K562 (cell line): Measurements from ENCODE around the gene PTTG1IP. TPM values are rescaled to one million over a fixed set of nuclear protein-coding genes. Genes with fewer than 3 reads are reported as not detected.
A peak's percentile ranks its signal among the peaks of the same experiment; 100 is the strongest.

Experiments
- BHLHE40 ChIP-seq: IDR thresholded peaks from 2 replicates; pipeline ENCODE4 v1.6.1; 2011; ENCODE audit warnings: low read length, improper control_type of control experiment
- CXXC5 ChIP-seq: fragments of 250-450 bp; sonication (Bioruptor Pico); IDR thresholded peaks from 2 replicates; pipeline ENCODE4 v1.8.0; 2022; ENCODE audit warnings: inconsistent platforms, mild to moderate bottlenecking, moderate library complexity
- ESRRB ChIP-seq: fragments of 250-450 bp; sonication (Bioruptor Pico); IDR thresholded peaks from 2 replicates; pipeline ENCODE4 v1.5.0; 2020; ENCODE audit warnings: mild to moderate bottlenecking, moderate library complexity, borderline replicate concordance
- NFYB ChIP-seq: IDR thresholded peaks from 2 replicates; pipeline ENCODE4 v1.6.1; 2011; ENCODE audit warnings: mild to moderate bottlenecking, moderate library complexity; ENCODE audit not compliant: insufficient read length; ENCODE audit errors: extremely low read depth
- SRF ChIP-seq, 2 experiments: fragments of 250-450, 450-650 bp in 1 of 2; sonication (Bioruptor Pico) in 1 of 2; sonication (generic) in 1 of 2; formaldehyde crosslinking; IDR thresholded peaks; 2 replicates each; pipeline versions ENCODE4 v1.5.0 to v1.5.1; 2020 to 2022; ENCODE audit warnings: mild to moderate bottlenecking in 1 of 2, missing genetic modification reagents in 1 of 2
- TAF1 ChIP-seq: IDR thresholded peaks from 2 replicates; pipeline ENCODE4 v1.6.1; 2011; ENCODE audit warnings: mild to moderate bottlenecking, low read length, moderate library complexity; ENCODE audit not compliant: insufficient read depth, control insufficient read depth, severe bottlenecking; ENCODE audit errors: extremely low read depth
- ZKSCAN8 ChIP-seq: fragments of 200-800 bp; sonication (Bioruptor generic); IDR thresholded peaks from 2 replicates; pipeline ENCODE4 v1.6.1; 2016; ENCODE audit warnings: missing genetic modification characterization, missing compliant biosample characterization
- ZNF699 ChIP-seq: fragments of 250-450 bp; sonication (Bioruptor Pico); IDR thresholded peaks from 2 replicates; pipeline ENCODE4 v1.8.0; 2021; ENCODE audit warnings: mild to moderate bottlenecking, moderate library complexity; ENCODE audit not compliant: insufficient replicate concordance
- polyA plus RNA-seq, 8 experiments: library from polyadenylated mRNA; depleted of rRNA in 4 of 8; stranded (reverse) in 5 of 8; unstranded in 3 of 8; fragments of >200 nt; fragmentation: Nextera tagmentation in 2 of 8; fragmentation: Illumina TruSeq in 1 of 8; extraction: Ambion mirVana in 2 of 8; extraction: Trizol in 1 of 8; gene quantifications; 2 replicates each; pipeline versions ENCODE4 v1.2.1 to v1.2.3, GENCODE V29; 2011 to 2014; ENCODE audit warnings: inconsistent platforms in 1 of 8, missing spikeins in 1 of 8
- total RNA-seq, 7 experiments: library from RNA; depleted of rRNA in 6 of 7; stranded (reverse); fragments of >200 nt in 6 of 7; fragmentation: Illumina TruSeq in 2 of 7; extraction: Trizol in 2 of 7; gene quantifications; 2 replicates each; pipeline versions ENCODE4 v1.2.1 to v1.2.3, GENCODE V29; 2011 to 2021; ENCODE audit warnings: low replicate concordance in 1 of 7
- TF ChIP-seq, protein P1 (sequence below): fragments of 450-650 bp; formaldehyde crosslinking; conservative IDR thresholded peaks from 2 replicates; pipeline ENCODE4 v1.4.0; 2022; ENCODE audit warnings: mild to moderate bottlenecking, missing genetic modification characterization
- TF ChIP-seq, protein P2 (sequence below): fragments of 250-450 bp; sonication (Bioruptor Pico); IDR thresholded peaks from 2 replicates; pipeline ENCODE4 v1.8.0; 2022; ENCODE audit warnings: inconsistent platforms, mild to moderate bottlenecking, moderate library complexity, borderline replicate concordance
- TF ChIP-seq, protein P3 (sequence below): sonication (generic); formaldehyde crosslinking; IDR thresholded peaks from 2 replicates; pipeline ENCODE4 v1.8.0; 2022; ENCODE audit warnings: mild to moderate bottlenecking, missing genetic modification reagents
- TF ChIP-seq, protein P4 (sequence below): fragments of 450-650 bp; formaldehyde crosslinking; IDR thresholded peaks from 2 replicates; pipeline ENCODE4 v1.4.0; 2022; ENCODE audit warnings: mild to moderate bottlenecking, moderate library complexity
- TF ChIP-seq, protein P5 (sequence below): fragments of 250-450 bp; sonication (Bioruptor Pico); IDR thresholded peaks from 2 replicates; pipeline ENCODE4 v1.5.0; 2020; ENCODE audit warnings: mild to moderate bottlenecking, borderline replicate concordance

PTTG1IP gene
- total and polyA plus RNA-seq, 9 of the 15 experiments (the other 6 are each of a cell fraction or from before 2014, with no cell fraction given), result 5.0 to 99.3 (median 82.4) TPM

DNA sequence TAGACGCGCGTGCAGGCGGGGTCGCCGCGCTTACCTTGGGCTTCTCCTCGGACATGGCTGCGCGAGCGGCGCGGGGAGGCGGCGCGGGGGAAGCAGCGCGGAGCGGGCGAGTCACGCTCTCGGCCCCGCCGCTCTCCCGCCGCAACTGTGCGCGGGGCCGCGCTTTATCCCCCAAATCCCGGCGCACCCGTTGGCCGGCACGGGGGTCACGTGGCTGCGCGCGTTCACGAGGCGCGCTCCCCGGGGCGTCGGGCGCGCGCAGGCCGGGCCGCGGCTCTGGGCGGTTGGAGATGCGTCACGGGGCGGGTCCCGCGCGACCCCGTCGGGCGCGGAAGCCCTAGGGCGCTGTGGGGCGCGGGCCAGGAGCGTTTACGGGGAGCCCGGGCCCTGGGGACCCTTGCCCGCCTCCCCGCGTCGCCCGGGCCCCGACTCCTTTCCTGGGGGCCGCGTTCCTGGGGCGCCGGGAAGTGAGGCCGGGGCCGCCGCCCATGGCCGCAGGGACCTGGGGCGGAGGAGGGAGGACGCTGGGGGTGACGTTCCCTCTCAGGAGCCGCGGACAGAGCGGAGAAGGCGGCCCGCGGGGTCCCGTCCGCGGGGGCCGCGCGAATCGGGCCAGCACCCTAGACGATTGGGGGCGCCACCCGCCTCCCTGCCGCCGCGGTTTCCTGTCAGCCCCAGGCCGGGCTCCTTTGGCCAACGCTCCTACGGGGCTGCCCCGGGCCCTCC lies 55.4 kb downstream of the PTTG1IP start, which contains the start of gene SUMO3 (continued):
- TF ChIP-seq, protein P1, sequence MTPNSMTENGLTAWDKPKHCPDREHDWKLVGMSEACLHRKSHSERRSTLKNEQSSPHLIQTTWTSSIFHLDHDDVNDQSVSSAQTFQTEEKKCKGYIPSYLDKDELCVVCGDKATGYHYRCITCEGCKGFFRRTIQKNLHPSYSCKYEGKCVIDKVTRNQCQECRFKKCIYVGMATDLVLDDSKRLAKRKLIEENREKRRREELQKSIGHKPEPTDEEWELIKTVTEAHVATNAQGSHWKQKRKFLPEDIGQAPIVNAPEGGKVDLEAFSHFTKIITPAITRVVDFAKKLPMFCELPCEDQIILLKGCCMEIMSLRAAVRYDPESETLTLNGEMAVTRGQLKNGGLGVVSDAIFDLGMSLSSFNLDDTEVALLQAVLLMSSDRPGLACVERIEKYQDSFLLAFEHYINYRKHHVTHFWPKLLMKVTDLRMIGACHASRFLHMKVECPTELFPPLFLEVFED (CRISPR knock-in tag), result 0 out of 2 replicates have a peak, but pooled peaks have one; percentile 18
- TF ChIP-seq, protein P2, sequence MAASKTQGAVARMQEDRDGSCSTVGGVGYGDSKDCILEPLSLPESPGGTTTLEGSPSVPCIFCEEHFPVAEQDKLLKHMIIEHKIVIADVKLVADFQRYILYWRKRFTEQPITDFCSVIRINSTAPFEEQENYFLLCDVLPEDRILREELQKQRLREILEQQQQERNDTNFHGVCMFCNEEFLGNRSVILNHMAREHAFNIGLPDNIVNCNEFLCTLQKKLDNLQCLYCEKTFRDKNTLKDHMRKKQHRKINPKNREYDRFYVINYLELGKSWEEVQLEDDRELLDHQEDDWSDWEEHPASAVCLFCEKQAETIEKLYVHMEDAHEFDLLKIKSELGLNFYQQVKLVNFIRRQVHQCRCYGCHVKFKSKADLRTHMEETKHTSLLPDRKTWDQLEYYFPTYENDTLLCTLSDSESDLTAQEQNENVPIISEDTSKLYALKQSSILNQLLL (CRISPR knock-in tag), result 0 out of 2 replicates have a peak, but pooled peaks have one; percentile 60
- TF ChIP-seq ESRRB (CRISPR knock-in tag), result no peak
- TF ChIP-seq, protein P3, sequence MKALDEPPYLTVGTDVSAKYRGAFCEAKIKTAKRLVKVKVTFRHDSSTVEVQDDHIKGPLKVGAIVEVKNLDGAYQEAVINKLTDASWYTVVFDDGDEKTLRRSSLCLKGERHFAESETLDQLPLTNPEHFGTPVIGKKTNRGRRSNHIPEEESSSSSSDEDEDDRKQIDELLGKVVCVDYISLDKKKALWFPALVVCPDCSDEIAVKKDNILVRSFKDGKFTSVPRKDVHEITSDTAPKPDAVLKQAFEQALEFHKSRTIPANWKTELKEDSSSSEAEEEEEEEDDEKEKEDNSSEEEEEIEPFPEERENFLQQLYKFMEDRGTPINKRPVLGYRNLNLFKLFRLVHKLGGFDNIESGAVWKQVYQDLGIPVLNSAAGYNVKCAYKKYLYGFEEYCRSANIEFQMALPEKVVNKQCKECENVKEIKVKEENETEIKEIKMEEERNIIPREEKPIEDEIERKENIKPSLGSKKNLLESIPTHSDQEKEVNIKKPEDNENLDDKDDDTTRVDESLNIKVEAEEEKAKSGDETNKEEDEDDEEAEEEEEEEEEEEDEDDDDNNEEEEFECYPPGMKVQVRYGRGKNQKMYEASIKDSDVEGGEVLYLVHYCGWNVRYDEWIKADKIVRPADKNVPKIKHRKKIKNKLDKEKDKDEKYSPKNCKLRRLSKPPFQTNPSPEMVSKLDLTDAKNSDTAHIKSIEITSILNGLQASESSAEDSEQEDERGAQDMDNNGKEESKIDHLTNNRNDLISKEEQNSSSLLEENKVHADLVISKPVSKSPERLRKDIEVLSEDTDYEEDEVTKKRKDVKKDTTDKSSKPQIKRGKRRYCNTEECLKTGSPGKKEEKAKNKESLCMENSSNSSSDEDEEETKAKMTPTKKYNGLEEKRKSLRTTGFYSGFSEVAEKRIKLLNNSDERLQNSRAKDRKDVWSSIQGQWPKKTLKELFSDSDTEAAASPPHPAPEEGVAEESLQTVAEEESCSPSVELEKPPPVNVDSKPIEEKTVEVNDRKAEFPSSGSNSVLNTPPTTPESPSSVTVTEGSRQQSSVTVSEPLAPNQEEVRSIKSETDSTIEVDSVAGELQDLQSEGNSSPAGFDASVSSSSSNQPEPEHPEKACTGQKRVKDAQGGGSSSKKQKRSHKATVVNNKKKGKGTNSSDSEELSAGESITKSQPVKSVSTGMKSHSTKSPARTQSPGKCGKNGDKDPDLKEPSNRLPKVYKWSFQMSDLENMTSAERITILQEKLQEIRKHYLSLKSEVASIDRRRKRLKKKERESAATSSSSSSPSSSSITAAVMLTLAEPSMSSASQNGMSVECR (CRISPR knock-in tag), result peak; percentile 31; the same call in 1 of the 2 replicates
- TF ChIP-seq CXXC5, result peak; percentile 98
- TF ChIP-seq, protein P4, sequence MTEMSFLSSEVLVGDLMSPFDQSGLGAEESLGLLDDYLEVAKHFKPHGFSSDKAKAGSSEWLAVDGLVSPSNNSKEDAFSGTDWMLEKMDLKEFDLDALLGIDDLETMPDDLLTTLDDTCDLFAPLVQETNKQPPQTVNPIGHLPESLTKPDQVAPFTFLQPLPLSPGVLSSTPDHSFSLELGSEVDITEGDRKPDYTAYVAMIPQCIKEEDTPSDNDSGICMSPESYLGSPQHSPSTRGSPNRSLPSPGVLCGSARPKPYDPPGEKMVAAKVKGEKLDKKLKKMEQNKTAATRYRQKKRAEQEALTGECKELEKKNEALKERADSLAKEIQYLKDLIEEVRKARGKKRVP (CRISPR knock-in tag), result peak; percentile 79
- TF ChIP-seq ZNF699, result peak; percentile 78
- peak; percentile 86 for TF ChIP-seq BHLHE40
- TF ChIP-seq, protein P5, sequence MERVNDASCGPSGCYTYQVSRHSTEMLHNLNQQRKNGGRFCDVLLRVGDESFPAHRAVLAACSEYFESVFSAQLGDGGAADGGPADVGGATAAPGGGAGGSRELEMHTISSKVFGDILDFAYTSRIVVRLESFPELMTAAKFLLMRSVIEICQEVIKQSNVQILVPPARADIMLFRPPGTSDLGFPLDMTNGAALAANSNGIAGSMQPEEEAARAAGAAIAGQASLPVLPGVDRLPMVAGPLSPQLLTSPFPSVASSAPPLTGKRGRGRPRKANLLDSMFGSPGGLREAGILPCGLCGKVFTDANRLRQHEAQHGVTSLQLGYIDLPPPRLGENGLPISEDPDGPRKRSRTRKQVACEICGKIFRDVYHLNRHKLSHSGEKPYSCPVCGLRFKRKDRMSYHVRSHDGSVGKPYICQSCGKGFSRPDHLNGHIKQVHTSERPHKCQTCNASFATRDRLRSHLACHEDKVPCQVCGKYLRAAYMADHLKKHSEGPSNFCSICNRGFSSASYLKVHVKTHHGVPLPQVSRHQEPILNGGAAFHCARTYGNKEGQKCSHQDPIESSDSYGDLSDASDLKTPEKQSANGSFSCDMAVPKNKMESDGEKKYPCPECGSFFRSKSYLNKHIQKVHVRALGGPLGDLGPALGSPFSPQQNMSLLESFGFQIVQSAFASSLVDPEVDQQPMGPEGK (CRISPR knock-in tag), result no peak
- peak; percentile 93 for TF ChIP-seq ZKSCAN8 (CRISPR knock-in tag)
- peak in 1 of 2 experiments; percentile 37; a peak in 1 of 4 replicates for TF ChIP-seq SRF (CRISPR knock-in tag; IDR thresholded peaks at IDR 0.05)
- TF ChIP-seq TAF1, result peak; percentile 84
- peak; percentile 55 for TF ChIP-seq NFYB
